GM21619 (cell line): ENCODE data around the gene GAL3ST3.
"Not testable (repeated sequence)": the region's sequence is repeated elsewhere in the genome, so short reads cannot be mapped to it uniquely, and the experiment has no call there.

Experiments
- ATAC-seq: cut with Tn5 transposase; IDR thresholded peaks from one replicate; pipeline ENCODE4 v1.9.1; 2021; ENCODE audit not compliant: unreplicated experiment

Gene GAL3ST3

GRCh38 chr11:66014804-66015453 is 34.0 kb downstream of the GAL3ST3 start:
- ATAC-seq = no peak

- no peak for ATAC-seq
These were observed 35.2 kb downstream of the GAL3ST3 start for GRCh38 chr11:66013762-66014100.

- no peak for ATAC-seq
These were observed 35.8 kb downstream of the GAL3ST3 start for GRCh38 chr11:66012946-66013761.

DNA sequence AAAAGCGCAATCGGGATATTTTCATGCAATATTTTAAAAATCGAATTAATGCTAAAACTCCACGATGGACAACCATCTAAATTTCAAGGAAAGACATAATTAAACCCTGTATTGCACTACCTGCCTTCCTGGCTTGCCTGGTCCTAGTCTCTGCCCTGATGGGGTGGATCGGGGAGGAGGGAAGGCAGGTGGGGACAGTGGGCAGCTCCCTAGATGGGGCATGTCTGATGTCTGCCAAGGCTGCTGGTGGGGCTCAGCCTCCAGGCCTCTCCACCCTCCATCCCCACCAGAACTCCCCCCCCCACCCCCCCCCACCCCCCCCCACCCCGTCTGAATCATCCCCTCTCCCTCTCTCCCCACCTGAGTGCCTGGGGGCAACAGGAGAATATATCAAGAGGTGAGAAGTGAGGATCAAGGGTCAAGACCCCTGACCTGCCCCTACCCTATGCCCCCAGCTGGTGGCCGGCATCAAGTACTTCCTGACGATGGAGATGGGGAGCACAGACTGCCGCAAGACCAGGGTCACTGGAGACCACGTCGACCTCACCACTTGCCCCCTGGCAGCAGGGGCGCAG is 36.5 kb downstream of the GAL3ST3 start:
- ATAC-seq = no peak

DNA sequence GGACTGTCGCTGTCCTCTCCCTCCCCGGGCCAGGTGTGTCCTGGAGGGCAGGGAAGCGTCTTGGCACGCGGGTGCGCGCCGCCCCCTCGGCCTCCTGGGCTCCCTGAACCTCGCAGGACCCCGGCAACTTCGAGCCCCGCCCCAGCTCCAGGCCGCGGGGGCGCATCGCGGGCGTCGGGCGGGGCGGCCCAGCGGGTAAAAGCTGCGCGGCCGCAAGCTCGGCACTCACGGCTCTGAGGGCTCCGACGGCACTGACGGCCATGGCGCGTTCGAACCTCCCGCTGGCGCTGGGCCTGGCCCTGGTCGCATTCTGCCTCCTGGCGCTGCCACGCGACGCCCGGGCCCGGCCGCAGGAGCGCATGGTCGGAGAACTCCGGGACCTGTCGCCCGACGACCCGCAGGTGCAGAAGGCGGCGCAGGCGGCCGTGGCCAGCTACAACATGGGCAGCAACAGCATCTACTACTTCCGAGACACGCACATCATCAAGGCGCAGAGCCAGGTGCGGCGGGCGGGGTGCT is 37.1 kb downstream of the GAL3ST3 start, which contains the start of gene CST6:
TSS of gene CST6 (plus strand) at position 224 of the 519 bp plus-strand sequence. CDS start at position 261, 37 bp downstream.
- no peak for ATAC-seq

GRCh38 chr11:66011239-66011784 is 37.6 kb downstream of the GAL3ST3 start:
- no peak for ATAC-seq

- not testable (repeated sequence) for ATAC-seq
These were observed 38.9 kb downstream of the GAL3ST3 start for GRCh38 chr11:66010036-66010435.

DNA sequence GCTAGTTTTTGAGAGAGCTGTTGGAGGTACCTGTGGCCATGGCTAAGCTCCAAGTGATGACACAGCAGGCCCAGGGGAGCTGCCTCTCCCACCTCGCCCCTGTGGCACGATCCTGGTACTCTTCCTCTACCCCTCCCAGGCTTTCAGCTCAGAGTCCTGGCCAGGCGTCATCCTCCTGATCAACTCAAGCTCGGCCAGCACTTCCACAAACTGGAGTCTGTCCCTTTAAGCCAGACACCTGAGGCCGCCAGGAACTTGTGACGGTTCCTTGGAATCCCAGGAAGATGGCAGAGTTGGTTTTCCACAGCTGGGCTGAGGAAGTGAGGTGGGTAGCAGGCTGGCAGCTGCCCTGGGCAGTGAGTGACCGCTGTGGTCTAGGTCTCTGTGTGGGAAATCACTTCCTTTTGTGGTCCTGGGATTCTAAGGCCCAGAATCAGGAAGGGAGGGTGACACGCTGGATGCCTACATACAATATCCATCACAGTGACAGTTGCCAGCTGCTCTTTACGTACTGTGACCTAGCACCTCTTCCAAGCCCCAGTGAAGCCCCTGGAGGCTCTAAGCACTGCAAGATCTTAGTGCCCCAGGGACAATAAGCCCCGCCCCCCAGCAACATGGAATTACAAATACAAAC is 40.4 kb downstream of the GAL3ST3 start:
- no peak for ATAC-seq

- no peak for ATAC-seq
These were observed 40.9 kb downstream of the GAL3ST3 start for GRCh38 chr11:66008095-66008467.

GRCh38 chr11:66007201-66007634 is 41.7 kb downstream of the GAL3ST3 start:
- ATAC-seq = no peak

GRCh38 chr11:66006891-66007176 is 42.1 kb downstream of the GAL3ST3 start:
- ATAC-seq = no peak

- ATAC-seq = no peak
These were observed 42.6 kb downstream of the GAL3ST3 start for GRCh38 chr11:66006134-66006890.

- no peak for ATAC-seq
These were observed 44.8 kb downstream of the GAL3ST3 start for GRCh38 chr11:66004186-66004585.

- no peak for ATAC-seq
These were observed 45.7 kb downstream of the GAL3ST3 start for GRCh38 chr11:66003291-66003690.

GRCh38 chr11:66002648-66003225 is 46.2 kb downstream of the GAL3ST3 start:
- ATAC-seq = peak; percentile 34

- ATAC-seq = peak; percentile 79
These were observed 46.9 kb downstream of the GAL3ST3 start, which contains the start of the genes BANF1 and EIF1AD for GRCh38 chr11:66001942-66002647. TSS of gene BANF1 (plus strand) at chr11:66002503. CDS start at chr11:66003251, 748 bp downstream. TSS of gene EIF1AD (minus strand) at chr11:66002157. CDS start at chr11:66000389, 1,768 bp downstream.

GRCh38 chr11:65997286-65997685 is 51.7 kb downstream of the GAL3ST3 start:
- no peak for ATAC-seq

GRCh38 chr11:65992056-65992455 is 56.9 kb downstream of the GAL3ST3 start:
- no peak for ATAC-seq
